ENCODE measurements around the gene SH2D4B. TPM values are rescaled to one million over a fixed set of nuclear protein-coding genes. Genes with fewer than 3 reads are reported as not detected.

SH2D4B gene
- total and polyA plus RNA-seq, 2 of the 13 experiments (the other 11 are each of a cell fraction or from before 2014, with no cell fraction given), result not detected

DNA sequence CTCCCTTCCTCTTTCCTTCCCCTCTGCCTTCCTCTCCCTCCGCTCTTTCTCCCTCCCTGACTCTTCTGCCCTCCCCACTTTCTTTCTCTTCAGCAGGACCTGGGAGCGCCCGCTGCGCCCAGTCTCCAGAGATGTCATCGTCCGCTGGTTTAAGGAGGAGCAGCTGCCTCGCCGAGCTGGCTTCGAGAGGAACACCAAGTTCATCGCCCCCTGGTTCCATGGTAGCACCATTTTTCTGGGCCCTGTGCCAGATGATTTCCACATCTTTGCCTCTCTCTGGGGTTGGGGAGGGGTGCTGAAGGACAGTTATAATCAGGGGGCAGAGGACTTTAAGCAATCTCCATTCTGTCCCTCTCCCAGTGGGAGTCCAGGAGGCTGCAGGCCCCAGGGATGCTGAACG lies 71.6 kb downstream of the SH2D4B start:
- FAIRE-seq, result no peak
- no peak for DNase-seq (ENCODE audit: low spot score)
- TF ChIP-seq ZNF710 (CRISPR knock-in tag; IDR thresholded peaks at IDR 0.05; ENCODE audit: borderline replicate concordance) (no peak), ZNF776 (CRISPR knock-in tag; IDR thresholded peaks at IDR 0.05) (no peak), TEAD3 (CRISPR knock-in tag; optimal IDR thresholded peaks at IDR 0.05; ENCODE audit: borderline replicate concordance) (no peak), ARNT (IDR thresholded peaks at IDR 0.05) (no peak)
- WGBS (ENCODE audit: low lambda C conversion rate), result 30% methylated on average over 10 of the region's 11 CpGs
- no peaks in the 10 kb centered on the region for H3K9me3 ChIP-seq (ENCODE audit: low read length)
- no peak overlapping the region for H3K27ac ChIP-seq (ENCODE audit: extremely low read length, insufficient read depth, low read length)
- intact Hi-C loops (cut with micrococcal nuclease; ENCODE audit: unreplicated experiment) (no loop called here), in situ Hi-C loops (cut with HindIII; ENCODE audit: extremely low pct_ligation_motif_present, low pct_unique_long_range_greater_than_20kb) (no loop called here)
- no peaks in the 10 kb centered on the region for H3K79me2 ChIP-seq (ENCODE audit: insufficient read depth, low read length)
- H3K4me3 ChIP-seq (replicated peaks in 1 of 3; ENCODE audit: insufficient read depth in 1 of 3, low read depth in 2 of 3, low read length in 3 of 3), result no peak overlapping the region
- H2AFZ ChIP-seq (ENCODE audit: low read length), result no peak overlapping the region
- POLR2A ChIA-PET, result no interaction called here
- no peak overlapping the region for H3K9ac ChIP-seq (ENCODE audit: insufficient read depth, low read depth, low read length)
- no peaks in the 10 kb centered on the region for H3K4me1 ChIP-seq (ENCODE audit: insufficient read depth, low read length)
- no peaks in the 10 kb centered on the region for H4K20me1 ChIP-seq (ENCODE audit: insufficient read depth, low read length)
- no peak for ATAC-seq
- CTCF ChIA-PET (ENCODE audit: low intra/inter-chr PET ratio, low total read pairs), result no interaction called here
- no peaks in the 10 kb centered on the region for H3K36me3 ChIP-seq (replicated peaks in 1 of 2; ENCODE audit: control insufficient read depth in 1 of 2, insufficient read depth in 2 of 2, low read length in 2 of 2)
- BruUV-seq (replicated peaks), result no TSS peak
- peaks cover 2 to 4% of the 10 kb centered on the region in 2 experiments; a peak in 3 of 5 replicates for H3K27me3 ChIP-seq (ENCODE audit: control insufficient read depth in 1 of 2, insufficient read depth in 2 of 2, low read length in 2 of 2)
- H3K4me2 ChIP-seq (ENCODE audit: low read depth, low read length), result no peak overlapping the region

DNA sequence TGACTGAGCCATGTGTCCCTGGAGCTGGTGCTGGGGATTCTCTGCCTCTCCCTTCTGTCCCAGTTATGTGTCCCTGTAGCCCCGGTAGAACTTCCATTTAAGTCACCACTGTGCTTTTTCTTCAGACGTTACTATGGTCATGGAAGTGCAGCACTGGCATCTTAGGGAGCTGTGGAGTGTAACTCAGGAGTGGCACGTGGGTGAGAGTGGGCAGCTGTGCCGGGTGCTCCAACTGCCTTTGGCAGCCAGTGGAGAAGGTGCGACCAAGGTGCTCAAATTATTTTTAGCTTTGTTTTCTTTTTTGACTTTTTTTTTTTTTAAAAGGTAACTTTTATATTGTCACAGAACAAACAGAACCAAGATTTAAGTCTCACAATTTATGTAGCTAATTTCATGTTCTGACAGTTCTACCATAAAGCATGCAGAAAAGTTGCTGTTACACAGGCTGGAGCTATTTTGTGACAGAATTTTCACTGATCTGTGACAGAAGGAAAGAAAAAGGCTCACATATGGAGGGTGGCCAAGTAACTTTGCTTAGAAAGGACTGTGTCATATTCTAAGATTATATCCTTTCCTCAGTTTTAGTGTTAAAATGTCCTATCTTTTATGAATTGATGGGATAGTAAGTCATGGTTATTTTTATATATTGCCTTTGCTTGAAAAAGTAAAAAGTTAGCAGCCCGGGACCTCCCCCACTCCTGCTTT lies 73.9 kb downstream of the SH2D4B start:
- Histone ChIP-seq H3K4me1 (ENCODE audit: insufficient read depth, low read length) (no peaks in the 10 kb centered on the region), H3K27me3 (ENCODE audit: control insufficient read depth in 1 of 2, insufficient read depth in 2 of 2, low read length in 2 of 2) (peaks cover 2 to 4% of the 10 kb centered on the region in 2 experiments; a peak in 4 of 5 replicates), H3K36me3 (replicated peaks in 1 of 2; ENCODE audit: control insufficient read depth in 1 of 2, insufficient read depth in 2 of 2, low read length in 2 of 2) (no peaks in the 10 kb centered on the region), H3K9ac (ENCODE audit: insufficient read depth, low read depth, low read length) (no peak overlapping the region), H3K27ac (ENCODE audit: extremely low read length, insufficient read depth, low read length) (no peak overlapping the region), H3K4me2 (ENCODE audit: low read depth, low read length) (no peak overlapping the region), H4K20me1 (ENCODE audit: insufficient read depth, low read length) (no peaks in the 10 kb centered on the region), H2AFZ (ENCODE audit: low read length) (no peak overlapping the region), H3K4me3 (replicated peaks in 1 of 3; ENCODE audit: insufficient read depth in 1 of 3, low read depth in 2 of 3, low read length in 3 of 3) (no peak overlapping the region), H3K79me2 (ENCODE audit: insufficient read depth, low read length) (no peaks in the 10 kb centered on the region), H3K9me3 (ENCODE audit: low read length) (no peaks in the 10 kb centered on the region)
- no peak for FAIRE-seq
- TF ChIP-seq, protein P1, sequence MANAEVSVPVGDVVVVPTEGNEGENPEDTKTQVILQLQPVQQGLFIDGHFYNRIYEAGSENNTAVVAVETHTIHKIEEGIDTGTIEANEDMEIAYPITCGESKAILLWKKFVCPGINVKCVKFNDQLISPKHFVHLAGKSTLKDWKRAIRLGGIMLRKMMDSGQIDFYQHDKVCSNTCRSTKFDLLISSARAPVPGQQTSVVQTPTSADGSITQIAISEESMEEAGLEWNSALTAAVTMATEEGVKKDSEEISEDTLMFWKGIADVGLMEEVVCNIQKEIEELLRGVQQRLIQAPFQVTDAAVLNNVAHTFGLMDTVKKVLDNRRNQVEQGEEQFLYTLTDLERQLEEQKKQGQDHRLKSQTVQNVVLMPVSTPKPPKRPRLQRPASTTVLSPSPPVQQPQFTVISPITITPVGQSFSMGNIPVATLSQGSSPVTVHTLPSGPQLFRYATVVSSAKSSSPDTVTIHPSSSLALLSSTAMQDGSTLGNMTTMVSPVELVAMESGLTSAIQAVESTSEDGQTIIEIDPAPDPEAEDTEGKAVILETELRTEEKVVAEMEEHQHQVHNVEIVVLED (CRISPR knock-in tag; IDR thresholded peaks at IDR 0.05; ENCODE audit: borderline replicate concordance), result no peak
- TF ChIP-seq SMARCE1 (IDR thresholded peaks at IDR 0.05; ENCODE audit: borderline replicate concordance), result no peak
- intact Hi-C loops (cut with micrococcal nuclease; ENCODE audit: unreplicated experiment), result no loop called here
- WGBS (ENCODE audit: low lambda C conversion rate), result 35% methylated on average over 5 of the region's 6 CpGs
- no peak for DNase-seq (ENCODE audit: low spot score)
- ChIA-PET POLR2A (no interaction called here), CTCF (ENCODE audit: low intra/inter-chr PET ratio, low total read pairs) (no interaction called here)
- BruUV-seq (replicated peaks), result no TSS peak
- ATAC-seq, result no peak
- in situ Hi-C loops (cut with HindIII; ENCODE audit: extremely low pct_ligation_motif_present, low pct_unique_long_range_greater_than_20kb), result no loop called here

Data from HepG2 (cell line).